D721Med (cell line): ENCODE results near the gene GJD3.

Source experiments
- DNase-seq: peaks from one replicate; pipeline ENCODE4 v3.0.0; 2011; ENCODE audit warnings: low spot score; ENCODE audit not compliant: insufficient read length
- FAIRE-seq: peaks from 2 replicates; lab custom pipeline; 2011; peaks lifted over from hg19 to GRCh38; lab: Jason Lieb, UNC
- TF ChIP-seq, protein P1 (sequence below): IDR thresholded peaks from 2 replicates; pipeline ENCODE4 v1.5.1; 2012; ENCODE audit warnings: mild to moderate bottlenecking, control low read depth; ENCODE audit not compliant: insufficient read depth; ENCODE audit errors: missing control alignments

GJD3 gene

DNA sequence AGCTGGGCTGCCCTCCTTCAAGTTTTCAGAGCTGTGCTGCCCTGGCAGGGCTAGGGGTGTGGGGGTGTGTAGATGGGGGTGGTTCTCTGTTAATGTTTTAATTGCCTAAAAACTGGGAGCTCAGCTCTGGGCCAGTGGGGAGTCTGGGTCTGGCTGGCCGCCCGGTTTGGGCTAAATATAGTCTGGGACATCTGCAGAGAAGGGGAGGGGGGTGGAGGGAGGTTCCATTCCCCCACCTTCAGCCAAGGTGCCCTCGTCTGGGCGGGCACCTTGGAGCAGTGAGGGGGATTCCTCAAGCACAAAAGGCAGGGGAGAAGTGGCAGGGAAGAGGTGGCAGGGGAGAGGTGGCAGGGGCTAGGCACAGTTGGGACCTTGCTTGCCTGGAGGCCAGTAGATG is 42.6 kb downstream of the GJD3 start:
- TF ChIP-seq, protein P1, sequence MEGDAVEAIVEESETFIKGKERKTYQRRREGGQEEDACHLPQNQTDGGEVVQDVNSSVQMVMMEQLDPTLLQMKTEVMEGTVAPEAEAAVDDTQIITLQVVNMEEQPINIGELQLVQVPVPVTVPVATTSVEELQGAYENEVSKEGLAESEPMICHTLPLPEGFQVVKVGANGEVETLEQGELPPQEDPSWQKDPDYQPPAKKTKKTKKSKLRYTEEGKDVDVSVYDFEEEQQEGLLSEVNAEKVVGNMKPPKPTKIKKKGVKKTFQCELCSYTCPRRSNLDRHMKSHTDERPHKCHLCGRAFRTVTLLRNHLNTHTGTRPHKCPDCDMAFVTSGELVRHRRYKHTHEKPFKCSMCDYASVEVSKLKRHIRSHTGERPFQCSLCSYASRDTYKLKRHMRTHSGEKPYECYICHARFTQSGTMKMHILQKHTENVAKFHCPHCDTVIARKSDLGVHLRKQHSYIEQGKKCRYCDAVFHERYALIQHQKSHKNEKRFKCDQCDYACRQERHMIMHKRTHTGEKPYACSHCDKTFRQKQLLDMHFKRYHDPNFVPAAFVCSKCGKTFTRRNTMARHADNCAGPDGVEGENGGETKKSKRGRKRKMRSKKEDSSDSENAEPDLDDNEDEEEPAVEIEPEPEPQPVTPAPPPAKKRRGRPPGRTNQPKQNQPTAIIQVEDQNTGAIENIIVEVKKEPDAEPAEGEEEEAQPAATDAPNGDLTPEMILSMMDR = no peak
- DNase-seq (no peak), FAIRE-seq (no peak)

DNA sequence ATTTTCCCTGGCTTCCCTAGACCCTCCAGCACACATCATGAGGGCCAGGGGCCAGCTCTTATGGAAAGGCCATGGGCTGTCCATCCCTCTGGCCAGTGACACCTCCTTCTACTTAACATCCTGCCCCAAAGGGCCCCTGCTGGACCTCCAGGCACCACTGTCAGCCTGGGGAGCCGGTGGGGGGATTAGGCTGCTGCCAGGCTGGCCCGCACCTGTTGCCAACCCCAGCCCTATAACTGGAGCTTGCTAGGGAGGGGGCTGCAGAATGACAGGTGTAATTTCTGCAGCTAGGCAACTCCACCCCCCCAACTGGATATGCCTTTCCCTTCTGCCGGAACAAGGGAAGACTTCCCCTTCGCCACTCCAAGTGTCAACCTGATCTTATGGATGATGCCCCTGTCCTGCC is 43.0 kb downstream of the GJD3 start:
- no peak for DNase-seq
- TF ChIP-seq, protein P1 = no peak
- FAIRE-seq = no peak

DNA sequence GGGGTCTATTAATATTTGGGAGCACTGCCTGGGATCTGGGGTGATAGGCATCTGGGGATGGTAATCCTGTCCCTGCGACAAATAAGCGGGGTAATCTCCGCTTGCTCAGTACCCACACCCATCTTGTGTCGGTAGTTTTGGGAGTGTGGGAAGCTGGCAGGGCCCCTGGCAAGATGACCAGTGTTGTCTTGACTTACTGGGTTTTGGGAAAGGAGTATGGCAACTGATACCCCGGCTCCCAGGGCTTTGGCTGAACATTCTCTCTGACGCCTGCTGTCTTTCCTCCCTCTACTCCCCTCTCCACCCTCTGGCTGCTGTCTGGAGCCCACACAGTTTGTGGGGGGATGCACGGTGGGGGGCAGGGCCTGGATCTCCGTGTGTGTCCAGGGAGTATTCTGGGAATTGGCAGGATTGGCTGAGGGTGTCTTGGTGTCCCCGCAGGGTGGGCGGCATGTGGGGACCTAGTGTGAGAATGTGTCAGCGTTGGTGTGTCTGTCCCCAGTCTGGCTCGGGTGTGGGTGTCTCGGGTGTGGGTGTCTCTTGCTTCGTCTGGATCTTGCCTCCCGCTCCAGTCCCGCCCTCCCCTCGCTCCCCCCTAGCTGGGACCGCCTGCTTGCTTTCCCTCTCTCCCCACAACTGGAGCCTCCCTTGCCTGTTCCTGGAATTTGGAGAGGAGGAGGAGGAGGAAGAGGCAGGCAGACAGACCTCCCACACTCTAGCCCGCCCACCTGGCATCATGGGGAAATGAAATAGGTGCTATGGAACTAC is 43.6 kb downstream of the GJD3 start:
- TF ChIP-seq, protein P1 = no peak
- no peak for FAIRE-seq
- DNase-seq = no peak

DNA sequence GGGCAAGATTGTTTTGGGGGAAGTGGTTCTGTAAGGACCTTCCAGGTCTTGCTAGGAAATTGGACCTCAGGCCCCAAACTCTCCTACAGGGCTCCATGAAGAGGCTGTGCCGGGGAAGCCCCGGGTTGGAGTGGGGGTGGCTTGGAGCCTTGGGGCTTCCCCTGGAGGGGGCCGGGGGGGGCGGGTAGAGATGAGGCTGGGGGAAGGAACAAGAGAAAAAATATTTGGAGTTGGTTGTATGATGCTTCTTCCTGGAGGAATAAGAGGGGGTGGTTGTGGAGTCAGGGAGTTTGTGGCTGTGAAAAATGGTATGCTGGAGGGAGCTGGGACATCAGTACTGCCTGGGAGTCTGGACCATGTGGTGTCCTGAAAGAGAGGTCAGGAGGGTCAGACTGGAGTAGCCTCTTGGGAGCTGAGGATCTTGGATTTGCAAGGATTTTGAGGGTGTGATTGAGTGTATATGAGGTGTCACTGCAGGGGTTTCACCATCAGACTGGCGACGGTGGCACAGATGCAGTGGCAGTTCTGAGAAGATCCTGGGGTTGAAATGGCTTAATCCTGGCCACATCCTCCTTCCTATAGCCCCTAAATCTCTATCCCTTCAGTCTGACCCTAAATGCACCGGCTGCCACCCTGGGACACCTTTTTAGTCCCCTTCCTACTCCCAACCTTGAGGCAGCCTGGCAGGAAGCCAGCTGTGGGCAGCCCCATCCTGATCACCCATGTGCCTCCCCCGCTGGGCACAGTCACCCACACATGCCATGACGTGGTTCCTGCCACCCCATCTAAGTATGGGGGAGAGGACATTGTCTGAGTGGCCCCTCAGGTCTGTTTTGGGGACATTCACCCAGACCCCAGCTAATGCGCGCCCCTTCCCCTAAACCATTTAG is 44.6 kb downstream of the GJD3 start:
- FAIRE-seq = no peak
- TF ChIP-seq, protein P1 = no peak
- no peak for DNase-seq

DNA sequence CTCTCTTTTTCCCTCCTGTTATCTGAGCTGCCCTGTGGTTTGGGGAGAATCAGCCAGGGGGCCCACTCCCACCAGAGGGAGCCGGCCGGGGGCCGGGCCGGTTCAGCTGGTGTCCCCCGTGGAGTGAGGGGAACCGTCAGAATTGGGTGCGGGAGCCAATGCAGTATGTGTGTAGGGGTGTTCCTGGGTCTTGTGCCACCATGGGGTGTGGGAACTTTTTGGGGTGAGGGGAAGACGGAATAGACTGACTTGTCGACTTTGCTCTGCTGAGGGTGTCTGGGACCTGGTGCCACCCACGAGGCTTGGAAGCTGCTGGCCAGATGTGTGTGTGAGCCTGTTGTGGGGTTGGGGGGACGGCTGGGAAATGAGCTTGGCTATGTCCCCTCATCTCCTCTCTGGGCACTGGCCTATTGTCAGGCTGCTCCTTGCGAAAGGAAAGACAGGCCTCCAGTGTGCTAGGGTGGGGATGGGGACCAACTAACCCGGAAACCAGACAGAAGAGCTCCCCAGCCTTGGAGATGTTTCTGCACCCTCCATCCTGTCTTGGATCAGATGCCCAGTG is 45.6 kb downstream of the GJD3 start:
- DNase-seq (no peak), FAIRE-seq (no peak)
- TF ChIP-seq, protein P1 = no peak

- TF ChIP-seq, protein P1 = no peak
- FAIRE-seq (no peak), DNase-seq (peak; percentile 99)
These were observed 46.4 kb downstream of the GJD3 start for GRCh38 chr17:40317880-40318829.
